Measurements from ENCODE around the gene CSH2. TPM values are rescaled to one million over a fixed set of nuclear protein-coding genes. Genes with fewer than 3 reads are reported as not detected.

CSH2 gene
- total and polyA plus RNA-seq, 2 of the 8 experiments (the other 6 are each of a cell fraction or from before 2014, with no cell fraction given) = 0.43 TPM; not detected in 1

DNA sequence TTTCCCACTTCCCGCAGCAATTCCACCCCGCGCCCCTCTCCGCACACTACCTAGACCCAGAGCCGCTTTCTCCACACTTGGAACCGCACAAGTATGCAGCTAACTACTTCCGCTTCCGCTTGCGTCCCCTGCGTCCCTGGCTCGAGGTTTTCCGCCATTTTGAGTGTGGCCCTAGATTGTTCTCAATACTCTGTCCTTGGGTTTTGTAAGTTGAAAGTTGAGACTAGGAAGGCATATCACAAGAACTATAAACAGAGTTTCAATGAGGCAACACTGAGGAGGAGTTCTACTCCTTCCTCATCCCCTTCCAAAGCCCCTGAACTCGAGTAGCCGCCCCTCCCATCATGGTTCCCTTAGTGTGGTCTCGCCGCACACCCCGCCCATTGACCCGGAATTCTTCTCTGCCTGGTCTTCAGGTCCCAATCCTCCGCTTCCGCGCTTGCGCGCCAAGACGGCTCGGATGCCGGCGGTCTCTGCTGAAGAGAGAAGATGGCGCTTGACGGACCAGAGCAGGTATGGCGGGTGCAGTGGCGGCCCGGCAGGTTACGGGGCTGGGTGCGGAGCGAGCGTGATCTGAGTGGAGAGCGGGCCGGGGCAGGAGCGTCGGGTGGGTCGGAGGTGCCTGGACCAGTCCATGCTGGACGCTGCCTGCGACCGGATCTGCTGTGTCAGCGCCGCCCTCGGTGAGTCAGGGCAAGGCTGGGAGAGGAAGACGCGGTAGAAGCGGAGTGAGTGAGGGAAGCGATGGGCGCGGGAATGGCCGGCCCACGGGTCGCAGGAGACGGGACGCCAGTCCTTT, 46.3 kb downstream of the CSH2 start, which contains the start of the genes FTSJ3 and PSMC5 (continued):
- TF ChIP-seq BCL11A (IDR thresholded peaks at IDR 0.05; ENCODE audit: low read depth in 2 of 2, low read length in 2 of 2) = no peak
- TF ChIP-seq POLR2A (IDR thresholded peaks at IDR 0.05; ENCODE audit: control extremely low read depth in 1 of 2, low read depth in 2 of 2, low read length in 2 of 2) = peak; percentile 87 to 89
- no peak for TF ChIP-seq SP1 (IDR thresholded peaks at IDR 0.05; ENCODE audit: low read depth, low read length)
- TF ChIP-seq FOSL1 (IDR thresholded peaks at IDR 0.05; ENCODE audit: insufficient read depth, low read depth, low read length) = no peak
- no peak for TF ChIP-seq KDM4A (IDR thresholded peaks at IDR 0.05; ENCODE audit: low read depth, low read length, severe bottlenecking)
- TF ChIP-seq JUN (IDR thresholded peaks at IDR 0.05; ENCODE audit: low read depth, low read length) = no peak
- TF ChIP-seq TAF7 (optimal IDR thresholded peaks at IDR 0.05; ENCODE audit: borderline replicate concordance, low read depth, low read length) = peak; percentile 91
- TF ChIP-seq, protein P1, sequence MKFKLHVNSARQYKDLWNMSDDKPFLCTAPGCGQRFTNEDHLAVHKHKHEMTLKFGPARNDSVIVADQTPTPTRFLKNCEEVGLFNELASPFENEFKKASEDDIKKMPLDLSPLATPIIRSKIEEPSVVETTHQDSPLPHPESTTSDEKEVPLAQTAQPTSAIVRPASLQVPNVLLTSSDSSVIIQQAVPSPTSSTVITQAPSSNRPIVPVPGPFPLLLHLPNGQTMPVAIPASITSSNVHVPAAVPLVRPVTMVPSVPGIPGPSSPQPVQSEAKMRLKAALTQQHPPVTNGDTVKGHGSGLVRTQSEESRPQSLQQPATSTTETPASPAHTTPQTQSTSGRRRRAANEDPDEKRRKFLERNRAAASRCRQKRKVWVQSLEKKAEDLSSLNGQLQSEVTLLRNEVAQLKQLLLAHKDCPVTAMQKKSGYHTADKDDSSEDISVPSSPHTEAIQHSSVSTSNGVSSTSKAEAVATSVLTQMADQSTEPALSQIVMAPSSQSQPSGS (IDR thresholded peaks at IDR 0.05; ENCODE audit: low read length) = peak; percentile 48; the same call in 1 of the 2 replicates
- TF ChIP-seq HDAC2 (IDR thresholded peaks at IDR 0.05; ENCODE audit: borderline replicate concordance in 1 of 2, low read depth in 2 of 2, low read length in 2 of 2) = 0 out of 4 replicates have a peak, but pooled peaks have one; percentile 22 to 37
- no peak for TF ChIP-seq SP2 (IDR thresholded peaks at IDR 0.05; ENCODE audit: low read length)
- no peak for TF ChIP-seq CBX8 (IDR thresholded peaks at IDR 0.05; ENCODE audit: borderline replicate concordance, low read depth, low read length)
- TF ChIP-seq, protein P2, sequence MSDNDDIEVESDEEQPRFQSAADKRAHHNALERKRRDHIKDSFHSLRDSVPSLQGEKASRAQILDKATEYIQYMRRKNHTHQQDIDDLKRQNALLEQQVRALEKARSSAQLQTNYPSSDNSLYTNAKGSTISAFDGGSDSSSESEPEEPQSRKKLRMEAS (IDR thresholded peaks at IDR 0.05) = peak; percentile 56
- TF ChIP-seq PHF8 (conservative IDR thresholded peaks at IDR 0.05; ENCODE audit: low read depth, low read length) = peak; percentile 94
- TF ChIP-seq POU5F1 (IDR thresholded peaks at IDR 0.05; ENCODE audit: low read depth, low read length) = no peak
- peak; percentile 65; the same call in 1 of the 2 replicates for TF ChIP-seq EGR1 (IDR thresholded peaks at IDR 0.05; ENCODE audit: borderline replicate concordance, low read depth, low read length)
- TF ChIP-seq NRF1 (IDR thresholded peaks at IDR 0.05; ENCODE audit: low read depth, low read length) = peak; percentile 37
- TF ChIP-seq, protein P3, sequence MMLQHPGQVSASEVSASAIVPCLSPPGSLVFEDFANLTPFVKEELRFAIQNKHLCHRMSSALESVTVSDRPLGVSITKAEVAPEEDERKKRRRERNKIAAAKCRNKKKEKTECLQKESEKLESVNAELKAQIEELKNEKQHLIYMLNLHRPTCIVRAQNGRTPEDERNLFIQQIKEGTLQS (IDR thresholded peaks at IDR 0.05; ENCODE audit: insufficient read depth, low read depth, low read length) = no peak
- peak; percentile 98 for TF ChIP-seq YY1 (IDR thresholded peaks at IDR 0.05; ENCODE audit: low read depth, low read length)
- TF ChIP-seq TCF12 (IDR thresholded peaks at IDR 0.05; ENCODE audit: low read depth, low read length) = no peak
- TF ChIP-seq, protein P4, sequence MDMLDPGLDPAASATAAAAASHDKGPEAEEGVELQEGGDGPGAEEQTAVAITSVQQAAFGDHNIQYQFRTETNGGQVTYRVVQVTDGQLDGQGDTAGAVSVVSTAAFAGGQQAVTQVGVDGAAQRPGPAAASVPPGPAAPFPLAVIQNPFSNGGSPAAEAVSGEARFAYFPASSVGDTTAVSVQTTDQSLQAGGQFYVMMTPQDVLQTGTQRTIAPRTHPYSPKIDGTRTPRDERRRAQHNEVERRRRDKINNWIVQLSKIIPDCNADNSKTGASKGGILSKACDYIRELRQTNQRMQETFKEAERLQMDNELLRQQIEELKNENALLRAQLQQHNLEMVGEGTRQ (IDR thresholded peaks at IDR 0.05; ENCODE audit: low read length) = no peak

All from H1 (cell line).